ENCODE data around the gene FARS2.

DNA sequence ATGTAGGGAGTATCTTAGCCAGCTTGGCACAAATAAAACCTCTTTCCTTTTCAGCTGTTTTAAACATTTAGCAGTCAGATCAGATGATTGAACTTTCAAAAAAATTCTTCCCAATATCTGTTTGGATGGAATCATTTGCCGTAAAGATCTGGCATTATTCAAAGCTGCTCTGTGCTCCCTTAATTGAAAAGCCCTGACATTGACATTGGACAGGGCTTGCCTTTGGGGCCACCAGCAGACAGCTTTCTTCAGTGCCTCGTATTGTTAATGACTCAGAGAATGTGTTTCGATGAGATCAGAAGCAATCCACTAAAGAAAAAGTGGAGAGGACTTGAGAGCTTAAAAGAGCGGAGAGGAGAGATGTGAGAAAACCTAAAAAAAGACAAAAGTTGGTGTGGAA lies 401.9 kb downstream of the FARS2 start:
- TF ChIP-seq POLR2A (IDR thresholded peaks at IDR 0.05; ENCODE audit: low read length) (no peak), ESRRA (IDR thresholded peaks at IDR 0.05; ENCODE audit: borderline replicate concordance, low read length) (no peak), PHF8 (IDR thresholded peaks at IDR 0.05; ENCODE audit: borderline replicate concordance, low read depth) (no peak), CBX2 (IDR thresholded peaks at IDR 0.05; ENCODE audit: borderline replicate concordance, low read depth) (no peak), TP53 (CRISPR knock-in tag; IDR thresholded peaks at IDR 0.05) (no peak), POLR2AphosphoS2 (conservative IDR thresholded peaks at IDR 0.05; ENCODE audit: low read length) (no peak)
- TF ChIP-seq, protein P1, sequence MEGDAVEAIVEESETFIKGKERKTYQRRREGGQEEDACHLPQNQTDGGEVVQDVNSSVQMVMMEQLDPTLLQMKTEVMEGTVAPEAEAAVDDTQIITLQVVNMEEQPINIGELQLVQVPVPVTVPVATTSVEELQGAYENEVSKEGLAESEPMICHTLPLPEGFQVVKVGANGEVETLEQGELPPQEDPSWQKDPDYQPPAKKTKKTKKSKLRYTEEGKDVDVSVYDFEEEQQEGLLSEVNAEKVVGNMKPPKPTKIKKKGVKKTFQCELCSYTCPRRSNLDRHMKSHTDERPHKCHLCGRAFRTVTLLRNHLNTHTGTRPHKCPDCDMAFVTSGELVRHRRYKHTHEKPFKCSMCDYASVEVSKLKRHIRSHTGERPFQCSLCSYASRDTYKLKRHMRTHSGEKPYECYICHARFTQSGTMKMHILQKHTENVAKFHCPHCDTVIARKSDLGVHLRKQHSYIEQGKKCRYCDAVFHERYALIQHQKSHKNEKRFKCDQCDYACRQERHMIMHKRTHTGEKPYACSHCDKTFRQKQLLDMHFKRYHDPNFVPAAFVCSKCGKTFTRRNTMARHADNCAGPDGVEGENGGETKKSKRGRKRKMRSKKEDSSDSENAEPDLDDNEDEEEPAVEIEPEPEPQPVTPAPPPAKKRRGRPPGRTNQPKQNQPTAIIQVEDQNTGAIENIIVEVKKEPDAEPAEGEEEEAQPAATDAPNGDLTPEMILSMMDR (IDR thresholded peaks at IDR 0.05) = no peak
- TF ChIP-seq, protein P2, sequence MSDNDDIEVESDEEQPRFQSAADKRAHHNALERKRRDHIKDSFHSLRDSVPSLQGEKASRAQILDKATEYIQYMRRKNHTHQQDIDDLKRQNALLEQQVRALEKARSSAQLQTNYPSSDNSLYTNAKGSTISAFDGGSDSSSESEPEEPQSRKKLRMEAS (IDR thresholded peaks at IDR 0.05) = no peak

Measured in A549 (cell line).